ENCODE data around the gene HINT1. TPM values are rescaled to one million over a fixed set of nuclear protein-coding genes. Genes with fewer than 3 reads are reported as not detected.

The HINT1 gene
- total RNA-seq, 1 donor from 2014 or later, result 136 TPM

- no peak for DNase-seq
- Histone ChIP-seq H3K4me3 (no peak overlapping the region), H3K9me3 (no peaks in the 10 kb centered on the region), H3K36me3 (no peaks in the 10 kb centered on the region), H3K27ac (no peak overlapping the region), H3K4me1 (peaks cover 11% of the 10 kb centered on the region), H3K27me3 (ENCODE audit: low read depth) (no peaks in the 10 kb centered on the region)
- TF ChIP-seq CTCF (IDR thresholded peaks at IDR 0.05), result no peak
- intact Hi-C loops (cut with DNase I), result no loop called here
- ATAC-seq, result peak; percentile 52 to 82
Observed at GRCh38 chr5:131209506-131210150, 44.6 kb upstream of the HINT1 start.

GRCh38 chr5:131209175-131209505 is 44.1 kb upstream of the HINT1 start:
- no peak for DNase-seq
- H3K27me3 ChIP-seq (ENCODE audit: low read depth), result no peaks in the 10 kb centered on the region
- H3K27ac ChIP-seq, result no peak overlapping the region
- no peak for ATAC-seq
- no peaks in the 10 kb centered on the region for H3K9me3 ChIP-seq
- no peaks in the 10 kb centered on the region for H3K36me3 ChIP-seq
- H3K4me3 ChIP-seq, result no peak overlapping the region
- H3K4me1 ChIP-seq, result peaks cover 11% of the 10 kb centered on the region
- intact Hi-C loops (cut with DNase I), result no loop called here
- TF ChIP-seq CTCF (IDR thresholded peaks at IDR 0.05), result no peak

- Histone ChIP-seq H3K9me3 (no peaks in the 10 kb centered on the region), H3K27ac (no peak overlapping the region), H3K27me3 (ENCODE audit: low read depth) (no peaks in the 10 kb centered on the region), H3K36me3 (no peaks in the 10 kb centered on the region), H3K4me3 (no peak overlapping the region), H3K4me1 (peaks cover 11% of the 10 kb centered on the region)
- TF ChIP-seq CTCF (IDR thresholded peaks at IDR 0.05), result no peak
- ATAC-seq (no peak), DNase-seq (no peak)
- intact Hi-C loops (cut with DNase I), result no loop called here
Observed at GRCh38 chr5:131206772-131207171, 41.7 kb upstream of the HINT1 start.

- Histone ChIP-seq H3K4me3 (no peak overlapping the region), H3K4me1 (peaks cover 11% of the 10 kb centered on the region)
- DNase-seq, result no peak
Observed at GRCh38 chr5:131206061-131206460, 41.0 kb upstream of the HINT1 start.

GRCh38 chr5:131204964-131205363 is 39.9 kb upstream of the HINT1 start:
- H3K9me3 ChIP-seq, result no peaks in the 10 kb centered on the region
- peaks cover 10% of the 10 kb centered on the region for H3K4me1 ChIP-seq
- no peak for TF ChIP-seq CTCF (IDR thresholded peaks at IDR 0.05)
- intact Hi-C loops (cut with DNase I), result no loop called here
- no peaks in the 10 kb centered on the region for H3K27me3 ChIP-seq (ENCODE audit: low read depth)
- ATAC-seq, result no peak
- H3K4me3 ChIP-seq, result no peak overlapping the region
- H3K36me3 ChIP-seq, result no peaks in the 10 kb centered on the region
- no peak for DNase-seq
- H3K27ac ChIP-seq, result no peak overlapping the region

More at GRCh38 chr5:131206061-131206460, 41.0 kb upstream of the HINT1 start:
- H3K27me3 ChIP-seq (ENCODE audit: low read depth), result no peaks in the 10 kb centered on the region
- no peak overlapping the region for H3K27ac ChIP-seq
- no peak for ATAC-seq
- H3K9me3 ChIP-seq, result no peaks in the 10 kb centered on the region
- TF ChIP-seq CTCF (IDR thresholded peaks at IDR 0.05), result no peak
- H3K36me3 ChIP-seq, result no peaks in the 10 kb centered on the region
- intact Hi-C loops (cut with DNase I), result no loop called here
